ENCODE data around the gene VPS37D. TPM values are rescaled to one million over a fixed set of nuclear protein-coding genes. Genes with fewer than 3 reads are reported as not detected.

Gene VPS37D
- total RNA-seq, 1 experiment from 2014 or later = 8.3 TPM

GRCh38 chr7:73683788-73684693, 16.4 kb downstream of the VPS37D start:
- peak overlapping the region; percentile 57 for H3K27ac ChIP-seq
- H3F3A ChIP-seq (ENCODE audit: insufficient read depth, low read depth) = no peaks in the 10 kb centered on the region
- H3K36me3 ChIP-seq (ENCODE audit: low read depth) = peaks cover 9% of the 10 kb centered on the region; the same call in 1 of the 2 replicates
- POLR2A ChIA-PET (ENCODE audit: unreplicated experiment) = no interaction called here
- intact Hi-C loops (cut with micrococcal nuclease; ENCODE audit: unreplicated experiment) = loop anchor here (1.0 to 2.0 kb wide), 2 partner anchors 22 to 31 kb away; no protein-coding TSS in a partner anchor
- no peaks in the 10 kb centered on the region for H3K27me3 ChIP-seq (ENCODE audit: insufficient read depth, low read depth)
- H3K4me2 ChIP-seq = peak overlapping the region; percentile 76
- no peaks in the 10 kb centered on the region for H3K9me2 ChIP-seq (ENCODE audit: insufficient read depth)
- no peaks in the 10 kb centered on the region for H3K9me3 ChIP-seq (ENCODE audit: insufficient read depth, low read depth)
- CTCF ChIA-PET = interaction anchor here (0.7 kb wide), 1 partner anchor 75 kb away, joined by 5 read pairs; no protein-coding TSS in a partner anchor
- TSS peak; percentile 71 for BruUV-seq (replicated peaks)
- H2AFZ ChIP-seq = peak overlapping the region; percentile 93
- peaks cover 80% of the 10 kb centered on the region for H3K79me2 ChIP-seq (ENCODE audit: low read depth)
- peak in 1 of 2 experiments; percentile 29 for DNase-seq
- H4K20me1 ChIP-seq (ENCODE audit: insufficient read depth) = peaks cover 4% of the 10 kb centered on the region; the same call in 1 of the 2 replicates
- no peak for TF ChIP-seq EZH2 (IDR thresholded peaks at IDR 0.05; ENCODE audit: low read depth)
- no peak for TF ChIP-seq CTCF (conservative IDR thresholded peaks at IDR 0.05)
- H3K4me1 ChIP-seq (replicated peaks; ENCODE audit: insufficient read depth) = peaks cover 17% of the 10 kb centered on the region
- H3K4me3 ChIP-seq = peak overlapping the region; percentile 97

- Histone ChIP-seq H3K79me2 (ENCODE audit: low read depth) (peaks cover 73% of the 10 kb centered on the region), H3K36me3 (ENCODE audit: low read depth) (peaks cover 9% of the 10 kb centered on the region; the same call in 1 of the 2 replicates), H3K4me2 (no peak overlapping the region), H4K20me1 (ENCODE audit: insufficient read depth) (peaks cover 4% of the 10 kb centered on the region; the same call in 1 of the 2 replicates), H3K27ac (no peak overlapping the region), H3K9me3 (ENCODE audit: insufficient read depth, low read depth) (no peaks in the 10 kb centered on the region), H3K9me2 (ENCODE audit: insufficient read depth) (no peaks in the 10 kb centered on the region), H2AFZ (no peak overlapping the region), H3K4me1 (replicated peaks; ENCODE audit: insufficient read depth) (peaks cover 17% of the 10 kb centered on the region), H3K27me3 (ENCODE audit: insufficient read depth, low read depth) (no peaks in the 10 kb centered on the region), H3F3A (ENCODE audit: insufficient read depth, low read depth) (no peaks in the 10 kb centered on the region), H3K4me3 (no peak overlapping the region)
- no peak for DNase-seq
- no TSS peak for BruUV-seq (replicated peaks)
- intact Hi-C loops (cut with micrococcal nuclease; ENCODE audit: unreplicated experiment) = no loop called here
- TF ChIP-seq EZH2 (IDR thresholded peaks at IDR 0.05; ENCODE audit: low read depth) (no peak), CTCF (conservative IDR thresholded peaks at IDR 0.05) (no peak)
- CTCF ChIA-PET = no interaction called here
- POLR2A ChIA-PET (ENCODE audit: unreplicated experiment) = no interaction called here
These were observed 17.7 kb downstream of the VPS37D start for GRCh38 chr7:73685311-73685710.

- H3K9me3 ChIP-seq (ENCODE audit: insufficient read depth, low read depth) = no peaks in the 10 kb centered on the region
- 0 out of 2 replicates have a peak, but pooled peaks cover 5% of the 10 kb centered on the region for H3K4me1 ChIP-seq (replicated peaks; ENCODE audit: insufficient read depth)
- POLR2A ChIA-PET (ENCODE audit: unreplicated experiment) = interaction anchor here (0.6 kb wide), 1 partner anchor 168 kb away, joined by 5 read pairs; no protein-coding TSS in a partner anchor
- CTCF ChIA-PET = no interaction called here
- no peak overlapping the region for H2AFZ ChIP-seq
- no peak overlapping the region for H3K27ac ChIP-seq
- no peaks in the 10 kb centered on the region for H3K9me2 ChIP-seq (ENCODE audit: insufficient read depth)
- no peaks in the 10 kb centered on the region; the same call in 1 of the 2 replicates for H4K20me1 ChIP-seq (ENCODE audit: insufficient read depth)
- H3K36me3 ChIP-seq (ENCODE audit: low read depth) = peaks cover 9% of the 10 kb centered on the region; the same call in 1 of the 2 replicates
- no peak for TF ChIP-seq CTCF (conservative IDR thresholded peaks at IDR 0.05)
- no peak for TF ChIP-seq EZH2 (IDR thresholded peaks at IDR 0.05; ENCODE audit: low read depth)
- no peaks in the 10 kb centered on the region for H3F3A ChIP-seq (ENCODE audit: insufficient read depth, low read depth)
- BruUV-seq (replicated peaks) = no TSS peak
- no peak for DNase-seq
- H3K4me2 ChIP-seq = no peak overlapping the region
- H3K27me3 ChIP-seq (ENCODE audit: insufficient read depth, low read depth) = no peaks in the 10 kb centered on the region
- H3K79me2 ChIP-seq (ENCODE audit: low read depth) = peaks cover 45% of the 10 kb centered on the region
- intact Hi-C loops (cut with micrococcal nuclease; ENCODE audit: unreplicated experiment) = no loop called here
- H3K4me3 ChIP-seq = no peak overlapping the region
These were observed 20.7 kb downstream of the VPS37D start for GRCh38 chr7:73688288-73688687.

All from PC-9 (cell line).